ENCODE measurements around the gene SLC38A4.

Gene SLC38A4

DNA sequence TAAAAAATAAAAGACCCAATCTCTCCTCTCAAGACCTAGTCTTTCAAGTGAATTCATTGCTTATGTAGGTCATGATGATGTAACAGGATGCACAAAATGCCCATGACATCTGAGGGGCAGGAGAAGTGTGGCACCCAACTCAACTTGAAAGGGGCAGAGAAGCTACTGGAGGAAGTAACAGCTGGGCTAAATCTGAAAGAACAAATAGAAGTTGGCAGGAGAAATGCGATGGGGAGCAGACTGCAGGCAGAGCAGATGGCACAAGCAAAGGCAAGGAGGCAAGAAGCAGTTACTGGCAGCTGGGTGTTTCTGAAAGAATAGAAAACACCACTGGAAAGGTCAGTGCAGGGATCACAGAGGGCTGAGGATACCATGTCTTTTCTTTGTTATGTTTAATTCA, 14.6 kb downstream of the SLC38A4 start:
- no peak for DNase-seq

DNA sequence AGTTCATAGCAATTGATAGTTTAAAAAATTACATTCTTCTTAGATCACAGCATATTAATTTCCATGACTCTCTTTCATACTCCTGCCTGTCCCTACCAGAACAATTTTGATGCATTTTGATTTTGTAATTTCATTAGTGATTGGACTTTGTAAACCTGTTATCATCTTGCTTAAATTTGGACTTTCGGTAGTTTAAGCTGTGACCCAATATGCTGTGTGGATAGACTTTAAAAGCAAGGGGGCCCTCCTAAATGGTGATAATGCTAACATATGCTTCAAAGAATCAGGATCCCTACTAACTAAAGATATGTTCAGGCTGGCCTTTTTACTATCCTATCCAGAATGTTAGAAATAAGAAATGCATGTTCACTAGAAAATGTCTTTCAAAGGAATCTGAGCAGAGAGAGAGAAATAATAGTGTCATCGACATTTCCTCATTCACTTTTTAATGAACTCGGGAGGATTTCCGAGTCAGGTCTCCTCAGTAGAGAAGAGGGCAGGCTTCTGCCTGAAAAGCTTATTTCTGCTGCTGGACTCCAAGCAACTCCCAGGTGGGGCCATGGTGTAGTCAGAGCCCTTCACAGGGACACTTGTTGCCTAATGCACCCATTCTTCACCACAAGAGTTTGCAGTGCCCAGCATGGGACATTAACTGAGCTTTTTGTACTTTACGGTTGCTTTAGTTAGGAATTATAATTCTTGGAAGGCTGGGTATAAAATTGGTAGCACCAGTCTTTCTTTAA, 16.7 kb downstream of the SLC38A4 start:
- no peak for DNase-seq

DNA sequence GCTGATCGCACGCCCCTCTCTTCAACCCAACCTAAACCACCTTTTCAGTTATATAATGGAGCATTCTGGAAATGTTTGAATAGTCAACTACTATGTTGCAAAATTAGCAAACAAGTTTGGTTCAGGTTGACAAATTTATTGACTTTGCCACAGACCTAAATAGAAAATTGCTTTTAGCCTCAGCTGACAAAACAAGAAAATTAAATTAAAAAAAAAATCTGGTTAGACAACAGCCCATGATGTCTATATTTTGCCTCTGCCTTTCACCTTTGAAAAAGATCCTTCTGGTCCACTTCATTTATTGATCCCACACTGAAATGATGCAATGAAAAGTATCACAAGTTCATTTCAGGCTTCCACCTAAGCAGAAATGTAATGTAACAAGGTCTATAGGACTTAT, 17.5 kb downstream of the SLC38A4 start:
- DNase-seq, result no peak

GRCh38 chr12:46804054-46804453, 21.7 kb downstream of the SLC38A4 start:
- DNase-seq, result no peak

DNA sequence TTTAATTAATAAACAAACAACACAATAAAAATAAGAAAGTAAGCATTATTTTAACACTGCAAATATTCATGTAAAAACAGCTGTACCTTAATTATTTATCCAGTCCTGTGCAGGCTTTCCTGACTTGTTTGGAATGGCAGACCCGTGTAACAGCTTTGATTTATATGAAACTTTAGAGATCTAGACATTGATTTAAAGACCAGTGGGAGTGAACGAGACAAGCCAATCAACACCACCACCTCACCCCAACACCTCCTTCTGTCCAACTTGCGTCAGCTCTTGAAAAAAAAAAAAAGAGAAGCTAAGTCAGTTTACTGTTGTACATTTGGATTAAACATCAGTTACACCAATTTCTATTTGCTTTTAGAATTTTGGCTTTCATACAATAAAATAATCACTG, 22.3 kb downstream of the SLC38A4 start:
- DNase-seq, result no peak

DNA sequence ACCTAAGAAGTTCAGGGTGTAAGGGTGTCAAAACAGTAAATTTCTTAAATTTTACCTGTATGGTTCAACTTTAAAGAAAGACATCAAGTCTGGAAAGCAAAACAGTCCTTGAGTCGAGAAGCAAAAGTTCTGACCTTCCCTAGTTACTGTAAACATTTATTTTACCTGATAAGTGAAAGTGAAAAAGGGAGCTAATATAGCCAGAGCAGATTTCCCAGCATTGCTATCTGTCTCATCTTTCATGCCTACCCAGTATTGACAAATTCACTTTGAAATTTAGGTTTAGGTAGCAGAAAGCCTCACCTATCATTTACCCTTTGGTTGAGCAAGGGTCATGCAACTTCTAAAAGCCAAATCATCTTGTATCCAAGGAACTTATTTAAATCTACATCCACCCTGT, 24.5 kb downstream of the SLC38A4 start:
- DNase-seq, result no peak

- no peak for DNase-seq
Observed at GRCh38 chr12:46800160-46800559, 25.6 kb downstream of the SLC38A4 start.

- DNase-seq, result no peak
Observed at GRCh38 chr12:46798648-46799047, 27.1 kb downstream of the SLC38A4 start.

DNA sequence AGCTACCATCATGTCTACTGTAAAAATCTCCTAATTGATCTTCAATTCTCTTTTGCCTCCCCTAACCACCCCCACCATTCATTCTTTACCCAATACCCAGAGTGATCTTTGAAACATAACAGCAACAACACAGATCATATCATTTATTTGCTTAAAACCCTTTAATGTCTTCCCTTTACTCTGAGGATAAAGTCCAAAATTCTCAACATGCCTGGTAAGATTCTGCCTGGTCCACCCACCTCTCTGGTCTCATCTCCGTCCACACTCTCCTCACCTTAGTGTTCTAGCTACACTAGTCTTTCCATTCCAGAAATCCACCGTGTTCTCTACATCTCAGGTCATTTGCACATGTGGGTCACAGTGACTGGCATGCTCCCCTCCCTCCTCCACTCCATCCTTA, 27.7 kb downstream of the SLC38A4 start:
- no peak for DNase-seq

DNA sequence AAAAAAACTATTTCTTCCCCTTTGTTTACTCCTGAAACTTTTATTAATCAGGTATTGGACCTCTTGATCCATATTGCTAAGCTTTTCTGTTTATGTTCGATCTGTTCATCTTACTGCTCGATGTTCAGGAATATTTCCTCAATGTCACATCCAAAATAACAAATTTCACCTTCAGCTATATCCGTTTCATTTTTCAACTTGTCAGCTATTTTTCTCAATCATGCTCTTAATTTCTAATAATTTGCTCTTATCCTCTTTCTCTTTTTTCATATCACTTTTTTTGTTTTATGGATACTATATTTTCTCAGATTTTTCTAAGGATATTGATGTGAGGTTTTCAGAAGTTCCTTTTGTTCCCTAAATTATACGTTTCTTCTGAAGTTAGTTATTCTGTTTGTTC, 29.8 kb downstream of the SLC38A4 start:
- no peak for DNase-seq

DNA sequence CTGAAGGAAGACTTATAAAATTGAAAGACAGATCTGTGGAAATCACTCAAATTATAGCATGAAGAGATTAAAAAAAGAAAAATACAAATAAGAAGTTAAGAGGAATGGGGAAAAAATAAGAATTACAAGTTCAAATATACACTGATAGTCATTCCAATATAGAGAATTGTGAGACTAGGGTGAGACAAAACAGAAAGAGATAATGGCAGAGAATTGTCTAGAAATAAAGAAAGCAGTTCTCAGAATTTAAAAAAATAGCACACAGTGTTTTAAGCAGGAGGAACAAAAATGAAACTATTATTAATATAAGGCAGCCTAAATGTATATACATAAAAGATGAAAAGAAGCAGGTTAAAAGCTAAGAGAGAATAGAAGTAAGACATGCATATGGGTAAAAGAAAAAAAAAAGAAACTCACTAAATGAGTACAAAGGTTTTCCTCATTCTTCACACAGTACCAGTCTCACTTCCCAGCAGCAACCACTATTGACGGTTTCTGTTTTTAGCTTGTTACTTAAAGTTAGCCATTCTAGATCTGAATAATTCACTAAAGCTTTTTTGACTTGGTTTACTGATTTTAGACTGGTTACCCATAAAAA, 31.1 kb downstream of the SLC38A4 start:
- no peak for DNase-seq

DNA sequence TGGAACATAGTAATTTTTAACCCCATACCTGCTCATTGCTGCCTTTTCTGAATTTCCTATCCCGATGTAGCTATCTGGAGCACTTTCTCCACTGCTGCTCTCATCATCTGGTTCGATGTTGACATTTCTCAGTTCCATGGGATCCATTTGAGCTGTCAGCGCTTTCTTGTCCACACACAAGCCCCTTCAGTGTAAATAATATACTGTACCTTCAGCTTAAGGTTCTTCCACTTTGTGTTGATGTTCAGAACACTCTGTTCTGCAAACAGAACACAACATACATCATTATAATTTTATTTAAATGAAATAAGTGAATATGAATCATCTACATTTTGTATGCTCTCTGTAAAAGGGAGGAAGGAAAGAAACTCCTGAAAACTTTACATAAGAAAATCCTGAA, 32.9 kb downstream of the SLC38A4 start:
- DNase-seq, result no peak

- no peak for DNase-seq
Observed at GRCh38 chr12:46790066-46790465, 35.7 kb downstream of the SLC38A4 start.

- no peak for DNase-seq
Observed at GRCh38 chr12:46788072-46788887, 37.5 kb downstream of the SLC38A4 start.

DNA sequence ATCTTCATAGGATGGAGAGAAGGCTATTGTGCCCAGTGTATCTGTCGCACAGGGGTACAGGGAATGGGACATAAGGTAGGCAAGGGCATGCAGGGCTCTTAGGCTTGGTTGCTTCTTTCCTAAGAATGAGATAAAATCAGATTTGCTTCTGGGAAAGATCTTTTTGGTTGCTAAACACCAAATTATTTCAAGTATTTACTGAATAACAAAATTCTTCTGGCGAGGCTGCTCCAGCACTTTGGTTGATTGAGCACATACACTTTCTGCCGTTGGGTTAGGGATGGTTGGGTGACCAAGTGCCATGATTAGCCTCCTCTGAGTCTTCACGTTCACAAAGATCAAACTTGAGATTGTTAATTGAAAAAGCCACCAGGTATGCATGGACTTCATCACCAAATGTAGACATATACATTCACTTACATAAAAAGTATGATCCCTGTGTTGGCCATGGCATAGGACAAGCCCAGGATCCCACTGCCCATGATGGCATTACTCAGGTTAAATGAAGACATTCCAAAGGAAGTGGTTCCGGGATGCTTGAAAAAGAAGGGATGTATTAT, 38.2 kb downstream of the SLC38A4 start:
- no peak for DNase-seq

GRCh38 chr12:46786774-46787173, 39.0 kb downstream of the SLC38A4 start:
- no peak for DNase-seq

DNA sequence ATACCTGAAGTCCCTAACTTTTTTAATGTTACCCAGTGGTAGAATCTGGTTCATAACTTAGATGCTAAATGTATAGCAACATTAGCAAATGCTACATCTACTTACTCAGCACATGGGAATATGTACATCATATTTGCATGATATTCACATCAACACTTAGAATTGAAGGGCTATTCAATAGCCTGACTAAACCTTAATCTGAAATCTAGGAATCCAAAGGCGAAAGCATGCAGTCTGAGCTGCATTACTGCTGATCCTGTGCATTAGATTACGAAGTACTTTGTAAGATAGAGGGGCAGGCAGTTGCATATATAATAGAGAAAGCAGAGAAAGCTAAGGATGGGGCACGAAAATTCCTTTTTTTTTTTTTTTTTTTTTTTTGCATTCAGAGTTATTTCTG, 40.4 kb downstream of the SLC38A4 start:
- no peak for DNase-seq

GRCh38 chr12:46783871-46784270, 41.9 kb downstream of the SLC38A4 start:
- no peak for DNase-seq

GRCh38 chr12:46779879-46780278, 45.9 kb downstream of the SLC38A4 start:
- DNase-seq, result no peak

- DNase-seq, result no peak
Observed at GRCh38 chr12:46779063-46779462, 46.7 kb downstream of the SLC38A4 start.

DNA sequence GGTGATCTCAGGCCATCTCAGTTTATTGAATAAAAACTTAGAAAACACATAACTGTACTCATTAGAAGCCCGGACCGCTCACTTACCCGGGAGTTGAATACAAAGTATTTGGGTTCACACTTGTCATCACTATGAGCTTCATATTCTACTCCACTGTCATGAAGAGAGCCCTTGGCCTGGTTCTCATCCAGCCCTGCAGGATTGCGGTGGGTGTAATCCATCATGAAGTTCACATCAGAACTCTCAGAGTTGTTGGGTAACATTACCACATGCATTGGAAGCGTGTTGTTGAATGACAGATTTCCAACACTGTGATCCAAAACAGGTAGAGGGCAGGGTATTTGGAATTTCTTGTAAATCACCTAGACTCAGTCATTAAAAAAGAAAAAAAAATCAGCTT, 47.4 kb downstream of the SLC38A4 start:
- no peak for DNase-seq

DNA sequence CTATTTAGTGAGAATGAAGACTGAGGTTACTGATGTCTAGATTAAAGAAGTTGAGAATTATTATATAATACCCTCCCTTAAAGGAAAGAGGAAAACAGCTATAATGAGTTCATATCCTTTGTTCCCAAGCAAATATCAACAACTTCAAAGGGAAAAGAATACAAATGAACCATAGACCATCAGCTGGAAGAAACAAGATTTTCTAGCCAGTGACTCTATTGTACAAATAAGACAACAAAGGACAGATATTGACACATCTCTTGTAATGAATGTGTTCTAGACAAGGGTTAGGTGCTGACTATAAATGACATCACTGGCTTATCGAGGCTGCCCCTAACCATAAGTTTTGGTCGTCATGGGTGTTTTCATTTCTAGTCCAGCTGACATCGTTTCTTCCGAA, 48.2 kb downstream of the SLC38A4 start:
- DNase-seq, result no peak

DNA sequence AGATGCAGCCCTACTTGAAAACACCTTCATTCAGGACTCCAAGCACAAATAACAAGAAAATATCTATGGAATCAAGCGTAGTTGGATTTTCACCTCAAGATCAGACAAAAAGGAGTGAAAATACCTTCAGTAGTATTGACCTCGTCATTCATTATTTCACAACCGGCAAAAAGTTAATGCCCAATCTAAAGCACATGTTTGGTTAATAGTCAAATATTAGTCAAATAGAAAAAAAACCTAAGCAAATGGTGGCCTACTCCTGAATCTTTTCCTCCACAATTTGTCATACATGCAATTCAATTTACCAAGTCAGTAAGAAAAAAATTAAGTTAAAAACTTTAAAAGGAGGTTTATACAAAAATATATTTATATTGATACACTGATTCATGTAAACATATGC, 50.0 kb downstream of the SLC38A4 start:
- no peak for DNase-seq

GRCh38 chr12:46774322-46774633, 51.5 kb downstream of the SLC38A4 start:
- no peak for DNase-seq
